LNCAP (cell line): Measurements from ENCODE around the gene EDARADD.

Experiments used
- CTCF ChIP-seq: fragments of 450-650 bp; IDR thresholded peaks from 2 replicates; pipeline ENCODE4 v1.5.1; 2017; ENCODE audit warnings: mild to moderate bottlenecking

EDARADD gene

GRCh38 chr1:236530959-236531358 lies 136.9 kb downstream of the EDARADD start:
- no peak for TF ChIP-seq CTCF

- no peak for TF ChIP-seq CTCF
These were observed 138.8 kb downstream of the EDARADD start for GRCh38 chr1:236532850-236533249.

- no peak for TF ChIP-seq CTCF
These were observed 140.1 kb downstream of the EDARADD start for GRCh38 chr1:236534151-236534651.
